ENCODE results near the gene ATP5IF1.

The ATP5IF1 gene

GRCh38 chr1:28236656-28237322, 865 bp downstream of the ATP5IF1 start:
- Histone ChIP-seq H3K27ac (replicated peaks) (peak overlapping the region; percentile 83), H3K4me3 (replicated peaks; ENCODE audit: insufficient read depth, low read length) (peak overlapping the region; percentile 79), H3K27me3 (ENCODE audit: insufficient read depth, poor library complexity, severe bottlenecking) (no peaks in the 10 kb centered on the region)
- DNase-seq (ENCODE audit: low read depth in 1 of 2, low spot score in 1 of 2): no peak
- no peak for TF ChIP-seq POLR2AphosphoS5 (IDR thresholded peaks at IDR 0.05; ENCODE audit: low read depth)
- TF ChIP-seq REST (IDR thresholded peaks at IDR 0.05; ENCODE audit: insufficient replicate concordance, low read depth): no peak
- no peak for TF ChIP-seq CTCF (IDR thresholded peaks at IDR 0.05; ENCODE audit: insufficient read depth, low read length)
- no peak for TF ChIP-seq SPI1 (IDR thresholded peaks at IDR 0.05; ENCODE audit: borderline replicate concordance, low read depth)
- no peak for TF ChIP-seq GABPA (IDR thresholded peaks at IDR 0.05; ENCODE audit: low read depth)

GRCh38 chr1:28239004-28239403, 3.1 kb downstream of the ATP5IF1 start:
- no peak overlapping the region for H3K27ac ChIP-seq (replicated peaks)
- no peak for TF ChIP-seq CTCF (IDR thresholded peaks at IDR 0.05; ENCODE audit: insufficient read depth, low read length)
- TF ChIP-seq GABPA (IDR thresholded peaks at IDR 0.05; ENCODE audit: low read depth): no peak
- no peak for TF ChIP-seq POLR2AphosphoS5 (IDR thresholded peaks at IDR 0.05; ENCODE audit: low read depth)
- TF ChIP-seq SPI1 (IDR thresholded peaks at IDR 0.05; ENCODE audit: borderline replicate concordance, low read depth): no peak
- no peak for TF ChIP-seq REST (IDR thresholded peaks at IDR 0.05; ENCODE audit: insufficient replicate concordance, low read depth)
- H3K4me3 ChIP-seq (replicated peaks; ENCODE audit: insufficient read depth, low read length): no peak overlapping the region
- H3K27me3 ChIP-seq (ENCODE audit: insufficient read depth, poor library complexity, severe bottlenecking): no peaks in the 10 kb centered on the region
- DNase-seq (ENCODE audit: low read depth in 1 of 2, low spot score in 1 of 2): no peak

- no peak for DNase-seq (ENCODE audit: low read depth in 1 of 2, low spot score in 1 of 2)
- TF ChIP-seq SPI1 (IDR thresholded peaks at IDR 0.05; ENCODE audit: borderline replicate concordance, low read depth): no peak
- Histone ChIP-seq H3K27ac (replicated peaks) (no peak overlapping the region), H3K4me3 (replicated peaks; ENCODE audit: insufficient read depth, low read length) (no peak overlapping the region), H3K27me3 (ENCODE audit: insufficient read depth, poor library complexity, severe bottlenecking) (no peaks in the 10 kb centered on the region)
These were observed 4.1 kb downstream of the ATP5IF1 start for GRCh38 chr1:28240024-28240423.

GRCh38 chr1:28241638-28242241, 5.8 kb downstream of the ATP5IF1 start:
- no peak overlapping the region for H3K4me3 ChIP-seq (replicated peaks; ENCODE audit: insufficient read depth, low read length)
- no peak for TF ChIP-seq GABPA (IDR thresholded peaks at IDR 0.05; ENCODE audit: low read depth)
- TF ChIP-seq SPI1 (IDR thresholded peaks at IDR 0.05; ENCODE audit: borderline replicate concordance, low read depth): no peak
- no peak for TF ChIP-seq POLR2AphosphoS5 (IDR thresholded peaks at IDR 0.05; ENCODE audit: low read depth)
- no peak for TF ChIP-seq REST (IDR thresholded peaks at IDR 0.05; ENCODE audit: insufficient replicate concordance, low read depth)
- no peak for TF ChIP-seq CTCF (IDR thresholded peaks at IDR 0.05; ENCODE audit: insufficient read depth, low read length)

More at GRCh38 chr1:28241638-28242241, 5.8 kb downstream of the ATP5IF1 start:
- no peak overlapping the region for H3K27ac ChIP-seq (replicated peaks)
- no peak for DNase-seq (ENCODE audit: low read depth in 1 of 2, low spot score in 1 of 2)
- H3K27me3 ChIP-seq (ENCODE audit: insufficient read depth, poor library complexity, severe bottlenecking): no peaks in the 10 kb centered on the region
